Measurements from ENCODE around the gene FARP1.
"Not testable (repeated sequence)": the region's sequence is repeated elsewhere in the genome, so short reads cannot be mapped to it uniquely, and the experiment has no call there.

The FARP1 gene

DNA sequence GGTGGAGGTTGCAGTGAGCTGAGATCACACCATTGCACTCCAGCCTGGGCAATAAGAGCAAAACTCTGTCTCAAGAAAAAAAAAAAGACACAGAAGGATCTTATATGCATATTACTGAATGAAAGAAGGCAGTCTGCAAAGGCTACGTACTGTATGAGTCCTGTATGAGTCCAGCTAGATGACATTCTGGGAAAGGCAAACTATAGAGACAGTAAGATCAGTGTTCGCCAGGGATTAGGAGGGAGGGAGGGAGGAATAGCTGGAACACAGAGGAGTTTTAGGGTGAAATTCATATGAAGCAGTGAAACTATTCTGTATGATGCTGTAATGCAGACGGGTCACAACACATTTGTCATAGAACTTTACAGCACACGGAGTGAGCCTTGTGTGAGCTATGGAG lies 200.1 kb downstream of the FARP1 start:
- no peak for DNase-seq

DNA sequence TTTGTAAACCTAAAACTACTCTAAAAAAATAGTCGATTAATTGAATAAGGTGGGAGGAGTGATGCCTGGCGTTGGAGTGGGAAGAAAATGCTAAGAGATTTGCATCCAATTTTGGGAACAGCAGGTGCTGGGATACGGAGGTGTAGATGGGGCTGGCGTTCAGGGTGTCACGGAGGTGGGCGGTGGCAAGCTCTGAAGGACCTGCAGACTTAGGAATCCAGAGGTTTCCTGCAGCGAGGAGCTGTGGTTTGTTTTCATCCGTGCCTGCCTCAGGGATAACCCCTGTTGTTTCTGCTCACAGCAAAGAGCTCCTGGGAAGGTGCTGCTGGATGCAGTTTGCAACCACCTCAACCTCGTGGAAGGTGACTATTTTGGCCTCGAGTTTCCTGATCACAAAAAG lies 200.6 kb downstream of the FARP1 start:
- DNase-seq = no peak

DNA sequence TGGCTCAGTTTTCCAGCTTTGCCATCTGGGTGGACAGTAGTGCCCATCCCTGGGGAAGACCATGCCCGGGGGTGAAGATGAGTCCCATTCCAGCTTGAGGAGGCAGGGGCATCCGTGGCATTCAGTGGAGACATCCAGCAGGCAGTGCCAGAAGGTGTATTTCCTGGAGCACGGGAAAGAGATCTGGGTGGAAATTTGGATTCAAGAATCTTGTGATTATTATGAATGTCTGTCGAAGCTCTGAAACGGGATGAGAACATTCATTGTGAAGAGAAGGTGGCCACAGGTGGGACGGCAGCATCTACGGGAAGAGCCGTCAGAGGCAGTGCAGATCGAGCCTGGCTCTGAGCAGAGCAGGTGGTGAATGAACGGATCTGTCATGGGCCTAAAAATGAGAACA lies 201.5 kb downstream of the FARP1 start:
- DNase-seq = no peak

DNA sequence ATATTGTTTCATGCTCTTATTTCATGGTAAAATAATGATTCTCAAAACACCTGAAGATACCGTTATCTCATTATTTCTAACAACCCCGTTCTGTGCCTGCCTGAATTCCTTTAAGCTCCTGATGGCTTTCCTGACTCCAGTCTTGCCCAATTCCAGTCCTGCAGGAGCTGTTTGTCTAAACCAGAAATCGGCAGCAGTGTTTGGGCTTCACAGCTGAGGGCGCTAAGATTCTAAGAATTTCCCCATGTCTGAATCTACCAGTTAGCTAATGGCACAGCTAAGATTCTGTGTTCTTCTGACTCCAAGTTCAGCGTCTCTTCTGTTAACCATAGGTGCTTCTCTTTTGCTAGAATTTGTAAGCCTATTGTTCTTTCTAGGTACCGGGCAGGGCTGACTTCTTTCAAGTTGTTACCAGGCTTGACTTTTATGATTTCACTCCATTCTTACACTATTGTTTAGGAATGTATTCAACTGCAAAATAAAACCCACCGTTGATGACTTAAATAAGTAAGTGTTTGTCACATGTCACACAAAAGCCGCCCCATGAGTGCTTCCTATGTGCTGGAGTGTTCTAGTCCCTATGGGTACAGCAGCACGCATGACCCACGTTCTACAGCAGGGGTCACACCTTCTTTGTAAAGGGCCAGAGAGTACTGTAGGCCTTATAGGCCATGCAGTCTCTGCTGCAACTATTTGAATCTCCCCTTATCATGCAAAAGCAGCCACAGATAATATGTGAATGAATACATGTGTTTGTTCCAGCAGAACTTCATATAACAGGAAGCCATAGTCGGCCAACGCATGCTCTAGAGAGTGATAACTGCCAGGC lies 202.4 kb downstream of the FARP1 start:
- DNase-seq = no peak

DNA sequence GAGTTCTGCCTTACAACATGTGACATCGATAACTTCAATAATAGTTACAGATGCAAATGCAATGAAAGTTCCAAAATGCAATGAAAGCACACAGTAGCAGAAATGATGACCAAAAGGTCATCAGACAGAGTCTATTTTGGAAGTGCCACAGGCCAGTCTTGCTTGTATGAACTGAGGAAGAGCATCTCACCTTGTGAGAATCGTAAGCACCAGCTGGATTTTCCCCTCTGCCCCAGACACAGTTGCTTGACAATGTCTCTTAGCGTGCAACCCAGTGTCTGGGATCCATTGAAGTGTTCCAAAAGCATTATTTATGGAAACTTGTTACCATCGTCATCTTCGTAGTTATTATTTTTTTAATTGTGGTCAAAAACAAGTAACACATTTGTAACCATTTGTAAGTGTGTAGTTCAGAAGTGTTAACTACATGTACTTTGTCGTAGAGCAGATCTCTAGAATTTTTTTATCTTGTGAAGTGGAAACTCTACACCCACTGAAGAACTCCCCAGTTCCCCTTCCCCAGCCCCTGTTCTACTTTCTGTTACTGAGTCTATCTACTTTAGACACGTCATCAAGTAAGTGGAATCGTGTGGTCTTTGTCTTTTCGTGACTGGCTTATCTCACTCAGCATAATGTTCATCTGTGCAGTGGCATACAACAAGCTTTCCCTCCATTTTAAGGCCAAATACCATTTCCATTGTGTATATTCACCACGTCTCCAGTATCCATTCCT lies 204.2 kb downstream of the FARP1 start:
- DNase-seq = no peak

DNA sequence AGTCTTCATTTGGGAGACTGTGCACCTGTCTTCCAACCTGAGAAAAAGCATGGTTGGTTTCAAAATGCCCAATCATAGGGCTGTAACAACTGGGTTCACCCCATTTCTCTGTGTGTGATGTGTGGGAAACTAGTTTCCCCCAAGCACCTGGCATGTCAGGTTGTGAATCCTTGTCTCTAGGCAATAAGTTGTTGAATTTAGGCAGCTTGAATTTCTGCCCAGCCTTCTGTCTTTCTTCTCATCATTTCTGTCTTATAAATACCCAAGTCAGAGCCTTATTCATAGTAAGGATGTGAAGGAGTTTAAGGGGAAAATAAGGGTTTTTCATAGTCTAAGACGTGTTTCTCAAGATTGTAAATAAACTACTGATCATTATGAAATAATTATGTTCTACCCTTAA lies 204.9 kb downstream of the FARP1 start:
- no peak for DNase-seq

DNA sequence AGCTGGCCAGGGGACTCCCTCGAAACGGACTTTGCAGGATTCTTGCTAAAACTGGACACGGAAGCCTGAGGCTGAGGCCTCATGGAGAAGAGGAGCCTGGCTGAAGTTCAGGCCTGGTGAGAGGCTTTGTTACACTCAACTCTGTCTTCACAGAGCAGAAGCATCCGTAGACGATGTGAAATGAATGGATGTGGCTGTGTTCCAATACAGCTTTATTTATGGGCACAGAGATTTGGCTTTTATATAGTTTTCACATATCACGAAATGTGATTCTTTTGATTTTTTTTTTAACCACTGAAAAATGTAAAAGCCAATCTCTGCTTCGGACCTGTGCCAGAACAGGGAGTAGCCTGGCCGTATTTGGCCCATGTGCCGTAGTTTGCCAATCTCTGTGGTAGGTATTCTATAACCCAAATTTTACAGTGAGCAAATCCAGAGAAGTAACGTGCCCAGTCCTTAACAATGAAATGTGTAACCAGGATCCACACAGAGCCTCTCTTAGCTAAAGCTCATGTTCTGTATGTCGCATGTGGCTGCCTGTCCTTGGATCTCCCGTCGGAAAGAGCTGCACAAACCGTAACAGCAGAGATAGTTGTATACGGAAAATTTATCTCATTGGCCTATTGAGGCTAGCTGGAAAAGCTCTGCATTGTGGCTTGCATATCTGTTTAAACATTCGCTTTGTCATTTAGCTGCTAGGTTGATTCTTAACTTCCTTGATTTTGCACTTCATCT lies 205.7 kb downstream of the FARP1 start:
- no peak for DNase-seq

DNA sequence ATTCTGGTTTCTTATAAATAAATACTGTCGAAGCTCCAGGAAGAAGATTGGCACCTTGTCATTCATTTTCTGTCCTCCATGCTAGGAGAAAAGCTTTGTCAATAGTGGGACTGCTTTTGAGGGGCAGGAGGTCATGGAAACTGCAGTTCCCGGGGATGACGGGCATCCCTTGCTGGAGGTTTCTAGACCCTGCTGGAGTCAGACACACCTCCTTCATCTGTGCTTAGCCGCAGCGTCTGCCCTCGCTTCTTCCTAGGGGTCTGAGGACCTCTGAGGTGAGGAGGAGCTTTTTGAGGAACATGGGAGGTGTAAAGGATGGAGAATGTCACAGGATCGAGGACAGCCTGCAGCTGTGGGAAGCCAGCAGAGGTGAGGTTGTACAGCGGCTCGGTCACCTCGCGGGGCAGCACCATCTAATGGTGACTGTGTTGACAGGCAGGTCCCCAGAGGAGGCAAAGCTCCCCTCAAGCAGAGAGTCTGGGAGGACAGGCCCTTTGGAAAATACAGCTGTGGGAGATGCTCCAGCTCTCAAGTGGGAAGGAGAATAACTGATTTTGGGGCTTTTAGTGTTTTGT lies 206.9 kb downstream of the FARP1 start:
- DNase-seq = no peak

DNA sequence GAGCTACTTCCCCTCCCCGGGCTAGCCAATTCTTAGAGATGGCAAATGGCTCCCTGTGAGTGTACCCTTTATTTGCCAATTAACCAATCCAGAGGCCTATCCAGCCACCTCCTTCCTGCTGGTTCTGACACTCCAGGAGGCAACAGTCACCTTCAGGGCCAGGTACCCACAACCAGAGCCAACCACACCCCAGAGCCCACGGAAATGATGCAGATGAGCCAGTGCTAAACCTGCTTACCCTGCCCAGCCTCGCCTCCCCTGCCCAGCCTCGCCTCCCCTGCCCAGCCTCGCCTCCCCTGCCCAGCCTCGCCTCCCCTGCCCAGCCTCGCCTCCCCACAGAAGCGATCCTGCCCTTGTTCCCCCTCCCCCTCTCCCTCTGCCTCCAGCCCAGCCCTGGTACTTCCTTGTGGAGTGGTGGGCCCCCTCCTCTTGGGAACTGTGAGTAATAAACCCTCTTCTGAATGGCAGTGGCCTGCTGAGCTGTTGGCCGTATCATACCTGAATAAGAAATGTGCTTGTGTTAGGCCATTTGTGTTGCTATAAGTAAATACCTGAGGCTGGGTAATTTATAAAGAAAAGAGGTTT lies 207.9 kb downstream of the FARP1 start:
- no peak for DNase-seq

DNA sequence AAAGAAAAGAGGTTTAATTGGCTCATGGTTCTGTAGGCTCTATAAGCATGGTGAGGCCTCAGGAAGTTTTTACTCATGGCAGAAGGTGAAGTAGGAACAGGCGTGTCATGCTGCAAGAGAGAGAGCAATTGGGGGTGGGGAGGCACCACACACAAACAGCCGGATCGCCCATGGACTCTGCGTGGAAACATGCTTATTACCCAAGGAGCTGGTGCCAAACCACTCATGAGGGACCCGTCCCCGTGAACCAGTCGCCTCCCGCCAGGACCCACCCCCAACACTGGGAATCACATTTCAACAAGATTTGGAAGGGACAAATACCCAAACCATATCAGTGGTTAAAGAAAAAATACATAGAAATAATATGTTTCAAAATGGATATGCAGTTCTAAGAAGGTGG lies 208.7 kb downstream of the FARP1 start:
- DNase-seq = no peak

DNA sequence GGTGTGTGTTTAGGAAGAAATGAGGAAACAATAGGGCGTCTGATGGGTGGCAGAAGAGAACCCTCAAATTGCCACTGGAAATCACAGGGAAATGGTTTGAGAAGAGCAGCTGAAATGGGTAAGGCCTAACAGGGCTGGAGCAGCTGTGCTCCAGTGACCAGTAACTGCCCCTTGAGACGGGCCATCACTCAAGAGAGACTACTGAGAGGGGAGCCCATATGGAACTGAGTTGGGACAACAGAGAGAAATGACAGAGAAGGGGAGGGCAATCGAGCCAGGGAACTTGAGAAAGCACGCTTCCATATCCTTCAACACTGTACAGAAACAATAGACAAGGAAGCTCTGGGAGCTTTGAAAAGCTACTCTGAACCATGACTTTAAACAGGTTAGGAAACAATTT lies 209.3 kb downstream of the FARP1 start:
- DNase-seq = no peak

DNA sequence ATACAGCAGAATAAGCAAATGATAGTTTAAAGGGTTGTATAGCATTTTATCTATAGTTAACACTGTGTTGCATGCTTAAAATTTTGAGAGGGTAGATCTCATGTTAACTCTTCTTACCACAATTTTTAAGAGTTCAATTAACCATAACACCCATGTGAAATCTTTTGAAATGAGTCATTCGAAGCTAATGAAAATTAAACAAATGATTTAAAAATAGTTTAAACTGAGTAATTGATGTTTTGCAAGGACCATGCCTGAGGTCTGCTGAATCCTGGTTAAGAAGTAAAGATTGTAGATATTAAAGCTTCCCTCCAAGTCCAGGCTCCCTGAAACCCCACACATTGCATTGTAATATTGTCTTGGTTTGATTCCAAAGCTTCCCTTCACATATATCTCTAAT lies 210.9 kb downstream of the FARP1 start:
- no peak for DNase-seq

DNA sequence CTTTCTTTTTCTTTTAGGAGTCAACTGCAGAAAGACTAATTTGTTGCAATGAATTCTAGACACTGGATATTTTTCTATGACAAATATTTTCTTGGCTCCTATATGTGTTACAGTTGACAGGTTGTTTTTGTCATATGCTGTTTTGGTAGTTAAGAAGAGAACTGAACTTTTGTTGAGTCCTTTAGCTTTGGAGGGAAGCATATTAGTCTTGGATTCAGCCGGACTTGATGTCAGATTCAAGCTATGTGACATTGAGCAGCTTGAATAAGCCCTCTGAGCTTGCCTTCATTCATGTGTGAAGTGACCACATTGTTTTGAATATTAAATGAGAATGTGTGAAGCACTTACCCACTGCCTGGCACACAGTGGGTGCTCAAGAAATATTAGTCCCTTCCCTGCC lies 216.0 kb downstream of the FARP1 start:
- DNase-seq = no peak

DNA sequence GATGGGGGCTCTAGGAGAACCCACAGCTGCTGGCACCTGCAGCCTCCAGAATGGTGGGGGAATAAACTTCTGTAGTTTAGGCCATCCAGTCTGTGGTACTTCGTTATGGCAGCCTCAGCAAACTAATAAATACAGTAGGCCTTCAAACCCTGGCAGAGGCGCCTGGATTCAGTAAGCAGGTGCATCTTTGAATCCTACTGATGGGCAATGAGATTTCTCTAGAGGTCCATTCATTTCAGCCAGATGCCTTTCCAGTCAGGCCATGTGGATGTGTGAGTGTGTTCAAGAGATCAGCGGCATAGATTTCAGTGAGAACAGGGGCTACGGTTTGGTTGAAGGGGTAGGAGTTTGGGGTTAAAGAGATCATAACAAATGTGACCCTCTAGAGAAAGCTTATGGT lies 217.7 kb downstream of the FARP1 start:
- no peak for DNase-seq

DNA sequence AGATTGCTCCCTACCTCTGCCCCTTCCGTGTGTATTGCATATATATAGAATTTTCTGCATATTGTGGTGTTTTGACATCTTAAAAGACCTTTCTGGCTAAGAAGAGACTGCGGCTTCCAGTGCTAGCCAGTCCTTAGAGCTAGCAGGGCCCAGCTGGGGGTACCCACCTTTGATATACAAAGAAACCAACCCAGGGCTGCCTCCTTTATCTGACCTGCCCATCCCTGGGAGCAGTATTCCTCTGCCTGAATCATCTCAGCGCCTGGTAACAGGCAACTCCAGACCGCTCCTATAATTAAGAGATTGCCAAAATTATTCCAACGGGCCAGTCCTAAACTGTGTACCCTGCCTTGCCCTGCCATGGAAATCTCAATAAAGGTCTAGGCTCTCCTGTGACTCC lies 220.4 kb downstream of the FARP1 start:
- DNase-seq = no peak

DNA sequence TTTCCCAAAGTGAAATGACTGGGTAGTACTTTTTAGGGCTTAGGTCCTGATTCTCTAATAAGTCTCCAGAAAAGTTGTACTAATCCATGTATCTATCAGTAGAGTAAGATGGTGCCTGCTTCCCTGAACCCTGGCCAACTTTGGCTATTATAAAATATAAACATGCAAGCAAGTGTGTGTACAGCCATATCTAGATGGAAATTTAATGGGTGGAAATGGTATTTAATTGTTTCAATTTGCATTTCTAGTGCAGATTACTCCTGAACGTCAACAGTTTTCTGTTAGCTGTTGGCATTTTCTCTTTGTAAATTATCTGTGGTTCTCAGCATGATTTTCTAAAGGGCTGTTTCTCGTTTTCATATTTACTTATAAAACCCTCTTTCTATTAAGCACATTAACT lies 221.3 kb downstream of the FARP1 start:
- DNase-seq = no peak

DNA sequence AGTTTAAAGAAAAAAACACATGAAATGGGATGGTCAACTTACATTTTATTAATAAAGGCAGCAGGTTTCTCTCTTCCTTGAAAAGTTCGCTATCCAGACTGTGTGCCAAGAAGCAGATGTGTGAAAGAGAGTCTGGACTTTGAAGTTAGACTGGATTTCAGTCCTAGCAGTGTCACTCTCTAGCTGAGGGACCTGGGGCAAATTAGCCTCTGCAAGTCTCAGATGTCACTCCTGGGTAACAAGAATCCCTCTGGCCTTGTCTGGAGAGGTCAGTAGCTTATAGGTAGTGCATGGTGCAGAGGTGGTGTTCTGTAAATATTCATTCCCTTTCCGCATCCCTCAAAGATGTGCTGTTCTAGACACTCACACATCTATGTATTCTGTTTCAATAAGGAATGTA lies 221.8 kb downstream of the FARP1 start:
- no peak for DNase-seq

DNA sequence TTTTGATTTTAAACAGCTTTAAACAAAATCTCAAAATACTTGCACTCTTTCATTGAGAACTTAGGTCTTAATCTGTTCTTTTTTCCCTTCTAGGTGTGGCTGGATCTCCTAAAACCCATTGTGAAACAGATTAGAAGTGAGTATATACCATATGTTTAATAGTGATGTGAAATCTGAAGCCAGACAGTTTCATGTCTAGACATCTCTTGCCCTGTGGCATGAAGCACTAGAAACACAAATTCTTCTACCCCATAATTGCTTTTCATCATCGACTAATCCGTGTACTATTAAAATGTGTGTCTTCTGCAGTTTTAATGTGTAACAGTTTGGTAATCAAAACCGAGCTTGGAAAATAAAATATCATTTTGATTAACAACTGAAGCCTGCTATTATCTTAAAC lies 222.4 kb downstream of the FARP1 start:
- DNase-seq = no peak

DNA sequence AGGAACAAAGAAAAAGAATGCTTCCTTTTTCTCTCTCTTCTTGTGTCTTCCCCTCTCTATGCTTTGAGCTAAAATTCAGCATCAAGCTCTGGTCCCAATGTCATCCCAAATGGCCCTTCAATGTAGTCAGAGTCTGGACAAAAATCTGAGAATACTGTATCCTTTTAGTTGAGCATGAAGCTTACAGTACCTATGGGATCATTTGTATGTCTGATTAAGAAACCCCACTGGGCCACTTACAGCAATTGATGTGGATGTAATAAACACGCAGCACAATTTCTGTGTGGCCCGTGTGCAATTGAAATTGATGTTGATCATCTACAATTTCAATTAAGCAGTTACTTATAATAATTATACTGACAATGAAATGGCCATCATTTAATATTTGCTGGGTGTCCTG lies 223.1 kb downstream of the FARP1 start:
- no peak for DNase-seq

DNA sequence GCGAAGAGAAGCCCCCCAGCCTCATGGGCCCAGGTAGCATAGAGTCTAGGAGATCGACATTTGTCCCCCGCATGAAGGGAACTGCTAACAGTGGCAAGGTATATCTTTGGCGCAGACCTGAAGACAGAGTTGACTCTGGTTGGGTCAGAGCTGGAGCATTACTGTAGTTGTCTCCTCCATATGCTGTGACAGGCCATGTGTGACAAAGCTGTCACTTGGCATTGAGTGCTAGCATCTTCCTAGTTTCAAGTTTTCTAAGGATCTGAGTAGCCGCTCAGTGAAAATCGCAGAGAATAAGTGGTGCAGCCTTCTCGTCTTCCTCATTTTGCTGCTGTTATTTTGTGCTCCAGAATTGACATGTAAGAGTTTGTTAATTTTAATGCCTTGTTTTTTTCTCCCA lies 223.5 kb downstream of the FARP1 start:
- DNase-seq = no peak

DNA sequence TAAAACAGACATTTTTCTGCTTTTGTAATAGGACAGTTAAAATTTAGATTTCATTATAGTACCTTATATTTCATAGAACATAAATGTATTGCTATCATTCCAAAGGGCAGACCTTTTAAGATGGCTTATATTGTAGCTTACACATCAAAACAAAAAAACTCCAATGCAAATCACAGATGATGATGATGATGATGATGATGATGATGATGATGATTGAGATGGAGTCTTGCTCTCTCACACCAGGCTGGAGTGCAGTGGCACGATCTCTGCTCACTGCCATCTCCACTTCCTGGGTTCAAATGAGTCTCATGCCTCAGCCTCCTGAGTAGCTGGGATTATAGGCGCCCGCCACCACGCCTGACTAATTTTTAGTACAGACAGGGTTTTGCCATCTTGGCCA lies 224.1 kb downstream of the FARP1 start:
- DNase-seq = no peak

DNA sequence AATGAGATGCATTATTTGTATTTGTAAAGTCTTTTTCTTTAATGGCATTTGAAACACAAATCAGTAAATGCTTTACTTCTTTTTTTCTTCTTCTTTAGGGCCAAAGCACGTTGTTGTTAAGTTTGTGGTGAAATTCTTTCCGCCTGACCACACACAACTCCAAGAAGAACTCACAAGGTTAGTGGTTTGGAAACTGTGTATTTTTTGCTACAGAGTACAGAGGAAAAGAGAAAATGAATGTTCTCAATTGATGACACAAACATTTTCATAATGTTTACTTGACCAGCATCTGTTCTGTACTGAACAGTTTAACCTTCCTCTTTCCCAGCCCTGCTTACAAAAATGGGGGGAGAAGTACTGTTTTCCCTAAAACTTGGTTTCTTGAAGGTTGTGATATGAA lies 225.1 kb downstream of the FARP1 start:
- no peak for DNase-seq

DNA sequence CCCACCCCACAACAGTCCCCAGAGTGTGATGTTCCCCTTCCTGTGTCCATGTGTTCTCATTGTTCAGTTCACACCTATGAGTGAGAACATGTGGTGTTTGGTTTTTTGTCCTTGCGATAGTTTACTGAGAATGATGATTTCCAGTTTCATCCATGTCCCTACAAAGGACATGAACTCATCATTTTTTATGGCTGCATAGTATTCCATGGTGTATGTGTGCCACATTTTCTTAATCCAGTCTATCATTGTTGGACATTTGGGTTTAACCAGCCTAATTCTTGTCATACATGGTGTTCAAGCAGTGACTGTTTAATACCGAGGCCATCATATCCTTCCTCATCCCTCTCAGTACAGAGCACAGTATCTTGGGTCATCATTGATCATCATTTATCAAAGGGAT lies 226.6 kb downstream of the FARP1 start:
- not testable (repeated sequence) for DNase-seq
